ENCODE measurements around the gene SLC25A5.
"Not testable (repeated sequence)": the region's sequence is repeated elsewhere in the genome, so short reads cannot be mapped to it uniquely, and the experiment has no call there.

Gene SLC25A5

DNA sequence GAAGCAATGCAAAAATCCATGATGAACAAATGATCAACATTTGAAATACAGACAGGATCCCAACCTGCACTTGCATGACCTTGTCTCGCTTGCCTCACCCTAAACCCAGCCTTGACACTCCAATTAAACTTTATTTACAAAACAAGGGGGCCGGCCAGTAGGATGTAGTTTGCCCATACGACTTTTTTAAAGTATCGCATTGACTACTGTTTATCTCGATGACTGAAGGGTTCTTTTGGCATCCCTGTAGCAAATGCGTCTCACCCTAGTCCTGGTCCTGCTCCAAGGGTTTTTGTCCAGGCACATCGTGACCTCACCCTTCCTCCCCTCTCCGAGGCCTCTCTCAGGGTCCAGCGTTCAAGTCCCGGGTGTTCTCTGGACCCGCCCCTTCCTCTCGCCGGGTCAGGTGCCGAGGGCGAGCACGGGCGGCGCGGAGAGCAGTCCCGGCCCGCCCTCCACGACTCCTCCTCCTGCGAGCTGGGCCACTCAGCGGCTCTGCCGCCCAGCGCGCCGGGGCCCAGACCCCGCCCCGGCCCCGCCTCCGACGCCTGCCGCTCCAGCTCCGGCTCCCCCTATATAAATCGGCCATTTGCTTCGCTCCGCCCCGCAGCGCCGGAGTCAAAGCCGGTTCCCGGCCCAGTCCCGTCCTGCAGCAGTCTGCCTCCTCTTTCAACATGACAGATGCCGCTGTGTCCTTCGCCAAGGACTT, at the start of gene SLC25A5:
Gene SLC25A5 (plus strand): TSS at position 603 of the 709 bp plus-strand sequence. CDS start 72 bp downstream, at position 675.
- no peak for DNase-seq

DNA sequence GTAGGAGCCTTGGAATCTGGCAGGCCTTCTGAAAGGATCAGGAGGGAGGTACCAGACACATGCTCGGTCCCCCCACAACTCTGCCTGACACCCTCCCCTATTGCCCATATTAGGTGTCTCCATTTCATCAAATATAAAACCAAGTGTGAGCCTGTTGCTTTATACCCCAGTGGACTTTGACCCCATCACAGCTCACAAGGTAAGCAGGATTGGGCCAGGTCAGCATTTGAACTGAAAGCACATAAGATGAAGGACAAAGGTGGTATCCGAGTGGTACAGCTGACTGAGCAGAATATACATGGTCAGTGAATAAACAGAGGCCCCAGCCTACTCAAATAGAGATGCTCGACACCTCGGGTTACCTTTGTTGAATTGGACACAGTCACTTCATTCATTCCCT, 49.1 kb upstream of the SLC25A5 start:
- DNase-seq: no peak

GRCh38 chrX:119419898-119420297, 48.3 kb upstream of the SLC25A5 start:
- DNase-seq: no peak

DNA sequence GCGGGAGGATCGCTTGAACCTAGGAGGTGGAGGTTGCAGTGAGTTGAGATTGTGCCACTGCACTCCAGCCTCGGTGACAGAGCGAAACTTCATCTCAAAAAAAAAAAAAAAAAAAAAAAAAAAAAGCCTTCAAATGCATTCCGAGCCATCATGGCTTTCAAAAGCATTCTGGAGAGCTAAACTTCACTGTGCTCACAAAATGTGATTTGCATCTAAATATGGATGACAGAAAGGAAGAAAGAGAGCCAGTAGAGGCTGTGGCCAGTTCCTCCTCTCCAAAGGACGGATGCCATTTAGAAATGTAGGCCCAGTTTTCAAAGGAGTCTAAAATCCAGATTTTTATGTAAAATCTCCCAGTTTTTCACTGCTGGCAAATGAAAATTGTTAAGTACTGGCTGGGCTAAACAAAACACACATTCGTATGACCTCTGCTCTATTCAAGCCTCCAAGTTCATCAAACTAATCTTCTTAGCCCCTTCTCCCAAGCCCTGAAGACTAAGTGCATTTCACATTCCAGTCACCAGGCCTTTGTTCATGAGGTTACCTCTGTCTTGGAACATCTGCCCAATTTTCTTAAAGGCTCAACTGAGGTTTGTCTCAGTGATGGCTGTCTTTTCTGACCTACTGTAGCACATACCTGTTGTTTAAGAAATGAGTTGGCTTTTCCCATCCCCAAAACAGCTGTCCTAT, 47.1 kb upstream of the SLC25A5 start:
- no peak for DNase-seq

DNA sequence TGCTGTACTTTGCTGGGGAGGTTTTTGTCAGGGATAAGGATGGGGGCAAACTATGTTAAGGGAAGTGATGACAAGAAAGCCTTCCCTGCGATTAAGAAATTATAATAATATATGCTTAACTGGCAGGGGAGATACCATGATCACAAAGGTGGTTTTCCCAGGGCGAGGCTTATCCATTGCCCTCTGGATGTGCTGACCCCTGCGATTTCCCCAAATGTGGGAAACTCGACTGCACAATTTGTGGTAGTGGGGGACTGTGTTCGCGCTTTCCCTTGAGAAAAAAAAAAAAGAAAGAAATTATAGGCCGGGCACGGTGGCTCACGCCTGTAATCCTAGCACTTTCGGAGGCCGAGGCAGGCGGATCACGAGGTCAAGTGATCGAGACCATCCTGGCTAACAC, 44.6 kb upstream of the SLC25A5 start:
- DNase-seq: no peak

DNA sequence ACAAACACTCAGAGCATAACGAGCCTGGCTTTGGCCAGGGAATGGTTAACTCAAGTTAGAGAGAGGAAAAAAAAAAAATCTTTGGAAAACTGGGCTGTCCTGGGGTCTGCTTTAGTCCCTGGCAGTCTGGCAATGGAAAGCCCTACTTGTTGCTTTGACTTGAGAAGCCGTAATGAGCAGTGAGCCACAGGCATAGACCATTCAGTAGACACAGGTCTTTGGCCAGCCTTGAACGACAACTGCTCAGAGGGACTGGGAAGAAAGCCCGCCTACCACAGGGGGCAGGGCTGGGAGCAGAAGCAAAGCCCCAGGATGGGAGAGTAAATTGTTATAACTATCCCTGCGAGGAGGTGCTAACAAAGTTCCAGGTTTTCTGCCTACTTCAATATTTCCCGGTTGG, 43.2 kb upstream of the SLC25A5 start:
- no peak for DNase-seq

DNA sequence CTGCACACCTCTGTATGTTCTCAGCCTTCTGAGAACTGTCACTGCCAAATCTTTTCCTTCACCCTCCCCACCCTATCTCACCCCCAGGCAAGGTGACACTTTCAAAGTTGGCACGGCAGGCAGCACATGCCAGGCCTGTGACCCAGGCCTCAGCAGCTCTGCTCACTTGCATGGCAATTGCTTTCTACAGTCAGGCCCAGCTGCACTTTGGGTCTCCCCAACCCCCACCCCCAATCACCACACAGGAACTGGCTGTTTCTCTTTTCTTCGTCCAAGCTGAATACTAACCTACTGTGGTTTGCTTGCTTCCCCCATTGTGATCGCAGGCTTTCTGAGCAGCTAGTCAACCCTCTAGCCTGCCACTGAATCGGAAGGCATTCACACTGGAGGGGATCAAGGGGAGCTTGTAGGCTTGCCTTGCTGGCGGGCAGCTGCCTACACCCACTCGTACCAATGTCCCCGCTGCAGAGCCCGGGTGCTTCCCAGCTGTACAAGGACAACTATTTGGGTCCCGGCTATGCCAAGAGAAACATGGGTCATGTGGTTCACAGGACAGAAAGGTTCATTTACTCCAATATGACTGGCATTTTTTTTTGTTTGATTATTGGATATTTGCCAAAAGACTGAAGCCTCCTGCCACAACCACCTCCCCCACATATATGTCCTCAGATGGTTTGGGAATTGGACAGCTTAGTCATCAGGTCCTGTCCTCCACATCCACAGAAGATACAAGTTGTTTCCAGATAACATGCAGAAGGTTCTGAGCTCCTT, 41.0 kb upstream of the SLC25A5 start:
- DNase-seq: no peak

GRCh38 chrX:119427795-119428185, 40.5 kb upstream of the SLC25A5 start:
- DNase-seq: no peak

GRCh38 chrX:119429471-119429870, 38.8 kb upstream of the SLC25A5 start:
- no peak for DNase-seq

- DNase-seq: not testable (repeated sequence)
Measured at GRCh38 chrX:119441295-119441694, 26.9 kb upstream of the SLC25A5 start.

GRCh38 chrX:119442286-119442685, 26.0 kb upstream of the SLC25A5 start:
- no peak for DNase-seq

DNA sequence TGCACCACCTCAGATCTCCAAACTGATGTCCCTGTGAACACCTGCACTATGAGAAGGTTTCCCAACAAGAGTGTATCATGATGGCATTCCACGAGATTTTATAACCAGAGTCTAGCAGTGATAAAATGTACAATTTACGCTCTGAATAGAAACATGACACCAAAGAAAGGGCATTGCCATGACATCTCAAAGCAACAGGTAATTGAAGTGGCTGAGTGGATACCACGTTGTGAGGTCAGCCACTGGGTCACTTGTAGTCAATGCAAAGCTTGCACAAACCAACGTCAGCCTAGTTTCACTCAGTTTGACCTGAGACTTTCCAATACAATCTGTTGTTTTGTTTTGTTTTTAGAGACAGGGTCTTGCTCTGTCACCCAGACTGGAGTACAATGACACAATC, 15.0 kb upstream of the SLC25A5 start:
- no peak for DNase-seq

- DNase-seq: no peak
Measured at GRCh38 chrX:119455264-119455663, 13.0 kb upstream of the SLC25A5 start.

- no peak for DNase-seq
Measured at GRCh38 chrX:119459181-119459580, 9.1 kb upstream of the SLC25A5 start.

- DNase-seq: no peak
Measured at GRCh38 chrX:119465555-119465954, 2.7 kb upstream of the SLC25A5 start.

GRCh38 chrX:119466970-119467369, 1.3 kb upstream of the SLC25A5 start:
- no peak for DNase-seq

DNA sequence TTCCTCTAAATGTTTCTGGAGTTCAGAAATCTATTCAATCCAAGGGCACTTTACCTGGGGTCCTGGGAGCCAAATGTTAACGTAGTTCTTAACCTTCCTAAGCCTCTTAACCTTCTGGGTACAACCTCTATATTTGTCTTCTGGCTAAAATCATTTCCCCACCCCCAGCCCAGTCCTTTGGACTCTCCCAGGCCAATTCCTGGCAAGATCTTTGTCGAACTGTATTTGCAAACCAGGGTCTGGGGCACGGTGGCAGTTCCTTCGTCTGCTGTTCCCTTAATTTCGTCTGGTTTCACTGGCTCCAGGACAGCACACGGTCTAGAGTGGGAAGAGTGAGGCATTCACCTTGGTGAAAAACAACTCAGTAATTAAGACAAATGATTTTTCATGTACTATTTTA, 811 bp upstream of the SLC25A5 start:
- no peak for DNase-seq

GRCh38 chrX:119468551-119469312, 488 bp downstream of the SLC25A5 start:
- no peak for DNase-seq

- DNase-seq: no peak
Measured at GRCh38 chrX:119469313-119469635, 1.0 kb downstream of the SLC25A5 start.

DNA sequence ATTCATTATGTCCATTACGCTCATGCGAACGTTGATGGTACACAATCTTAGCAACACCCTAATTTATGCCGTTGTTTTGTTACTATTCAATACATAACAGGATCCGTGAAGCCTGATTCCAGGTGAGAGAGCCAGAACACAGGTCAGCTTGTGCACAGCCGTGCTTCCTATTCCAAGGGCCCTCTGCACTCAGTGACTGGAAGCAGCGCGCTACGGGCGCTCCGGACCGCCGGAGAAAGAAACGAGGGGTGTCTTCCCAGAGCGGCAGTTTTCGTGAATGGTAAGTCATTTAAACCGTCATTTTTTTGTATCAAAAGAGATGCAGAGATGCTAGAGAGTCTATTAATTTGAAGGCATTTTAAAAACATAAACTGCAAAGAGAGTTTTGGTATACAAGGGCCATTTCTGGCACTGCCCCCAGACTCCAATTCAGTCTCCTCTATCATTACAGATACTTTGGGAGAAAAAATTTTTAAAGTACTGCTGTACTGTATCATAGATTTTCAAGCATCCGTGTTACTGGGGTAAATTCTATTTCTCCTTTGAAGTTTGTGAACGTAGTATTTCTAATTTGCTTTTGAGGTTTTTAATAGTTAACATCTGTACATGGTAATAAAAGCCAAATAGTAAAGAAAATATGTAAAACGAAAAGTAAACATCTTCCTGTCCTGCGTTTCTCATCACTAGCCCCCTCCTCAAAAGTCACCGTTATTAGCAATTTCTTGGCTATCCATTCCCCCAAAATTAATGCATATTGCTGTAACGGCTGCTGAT, 6.6 kb downstream of the SLC25A5 start:
- no peak for DNase-seq

DNA sequence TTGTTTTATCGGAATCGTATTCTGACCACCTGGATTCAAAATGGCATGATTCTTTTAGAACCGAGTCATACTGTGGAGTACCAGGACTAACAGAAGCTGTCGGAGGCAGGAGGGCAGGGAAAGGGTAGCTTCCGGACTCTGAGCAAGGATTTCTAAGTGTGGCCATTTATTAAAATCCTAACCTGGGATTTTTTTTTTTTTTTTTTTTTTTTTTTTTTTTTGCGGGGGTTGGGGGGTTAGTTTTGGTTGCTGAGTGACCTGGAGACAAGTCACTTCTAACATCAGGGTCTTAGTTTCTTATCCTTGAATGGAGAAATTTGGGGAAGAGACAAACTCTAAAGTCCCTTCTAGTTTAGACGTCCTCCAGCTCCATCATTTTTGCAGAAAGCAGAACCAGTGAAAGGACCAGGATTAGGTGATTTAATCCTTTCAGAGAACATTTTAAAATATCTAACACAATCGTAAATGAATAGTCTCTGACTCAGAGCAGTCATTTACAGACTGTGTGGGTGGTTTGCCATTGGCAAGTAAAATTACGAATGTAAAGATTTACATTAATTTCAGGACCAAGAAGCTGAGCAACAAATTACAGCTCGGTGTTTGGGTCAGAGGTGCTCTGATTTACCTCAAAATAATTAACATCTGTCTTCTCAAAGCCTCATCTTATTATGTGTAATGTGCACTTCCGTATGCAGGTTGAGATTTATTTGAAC, 7.3 kb downstream of the SLC25A5 start:
- no peak for DNase-seq

GRCh38 chrX:119477812-119478232, 9.6 kb downstream of the SLC25A5 start:
- DNase-seq: no peak
